22Rv1 (cell line): Measurements from ENCODE around the gene CAMTA2.

Source experiments
- H3K27ac ChIP-seq: fragments of 450-650 bp; 2 replicates; pipeline ENCODE4 v1.5.1; 2017
- CTCF ChIP-seq: fragments of 450-650 bp; IDR thresholded peaks from 2 replicates; pipeline ENCODE4 v1.5.1; 2017; ENCODE audit warnings: mild to moderate bottlenecking
- ZFX ChIP-seq: fragments of 450-650 bp; IDR thresholded peaks from 2 replicates; pipeline ENCODE4 v1.6.1; 2017; ENCODE audit warnings: antibody characterized with exemption, borderline replicate concordance

CAMTA2 gene

DNA sequence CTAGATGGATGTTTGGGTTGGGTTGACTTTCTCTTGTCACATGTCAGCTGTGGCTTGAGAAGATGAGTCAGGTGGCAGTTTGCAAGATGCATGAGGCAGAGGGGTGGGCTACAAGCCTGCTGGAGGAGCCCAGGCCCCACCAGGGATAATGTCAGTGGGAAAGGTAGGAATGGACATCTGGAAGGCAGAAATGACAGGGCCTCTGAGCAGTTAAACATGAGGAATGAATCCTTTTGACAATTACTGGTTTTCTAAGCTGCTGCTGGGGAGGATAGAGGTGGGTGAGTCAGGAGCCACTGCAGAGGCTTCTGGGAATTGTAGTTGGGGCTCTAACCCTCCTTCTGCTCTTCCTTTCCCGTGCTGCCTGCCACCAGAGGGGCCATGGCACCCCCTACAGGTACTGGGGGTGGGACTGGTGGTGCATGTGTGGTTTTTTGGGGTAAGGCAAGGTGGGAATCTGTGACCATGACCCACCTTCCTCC lies 32.0 kb upstream of the CAMTA2 start:
- no peak overlapping the region for H3K27ac ChIP-seq
- no peak for TF ChIP-seq CTCF
- no peak for TF ChIP-seq ZFX

DNA sequence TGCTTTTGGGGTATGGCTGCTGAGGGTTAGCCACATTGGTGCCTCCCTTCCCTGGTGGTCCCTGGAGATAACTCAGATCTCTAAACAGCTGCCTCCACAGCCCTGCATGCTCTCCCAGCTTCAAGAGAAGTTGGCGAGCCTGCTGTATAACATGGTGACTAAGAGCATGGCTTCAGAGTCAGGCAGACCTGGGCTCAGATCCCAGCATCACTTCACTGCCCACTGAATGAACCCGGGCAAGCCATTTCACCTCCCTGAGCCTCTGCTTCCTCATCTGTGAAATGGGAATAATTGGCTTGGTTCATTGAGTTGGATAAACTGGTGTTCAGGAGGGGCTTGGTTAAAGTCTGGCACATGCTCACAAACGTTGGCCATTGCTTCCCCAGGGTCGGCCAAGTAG lies 26.9 kb upstream of the CAMTA2 start:
- no peak for TF ChIP-seq CTCF
- no peak for TF ChIP-seq ZFX
- H3K27ac ChIP-seq: no peak overlapping the region

DNA sequence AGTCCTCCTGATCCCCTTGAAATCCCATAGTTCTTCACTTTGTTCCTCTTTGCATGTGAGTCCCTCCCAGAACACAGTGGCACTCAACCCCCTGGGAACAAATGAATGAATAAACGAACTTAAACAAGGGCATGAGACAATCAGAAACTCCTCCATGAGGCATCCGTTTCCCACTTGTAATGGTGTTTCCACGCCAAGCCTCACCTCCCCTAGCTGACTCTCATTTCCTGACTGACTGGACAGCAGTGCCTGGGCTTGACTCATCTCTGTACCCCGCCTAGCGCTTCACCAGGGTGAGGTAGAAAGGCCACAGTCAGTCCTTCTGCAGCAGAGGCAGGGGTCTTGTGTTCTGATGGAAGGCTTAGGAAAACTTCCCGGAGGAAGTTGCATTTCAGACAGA lies 24.5 kb upstream of the CAMTA2 start:
- H3K27ac ChIP-seq: no peak overlapping the region
- TF ChIP-seq CTCF (no peak), ZFX (no peak)

GRCh38 chr17:5003214-5003867 lies 15.9 kb upstream of the CAMTA2 start:
- TF ChIP-seq CTCF (no peak), ZFX (no peak)
- no peak overlapping the region for H3K27ac ChIP-seq

GRCh38 chr17:5002121-5002788 lies 14.8 kb upstream of the CAMTA2 start:
- TF ChIP-seq CTCF: no peak
- TF ChIP-seq ZFX: no peak
- no peak overlapping the region for H3K27ac ChIP-seq

DNA sequence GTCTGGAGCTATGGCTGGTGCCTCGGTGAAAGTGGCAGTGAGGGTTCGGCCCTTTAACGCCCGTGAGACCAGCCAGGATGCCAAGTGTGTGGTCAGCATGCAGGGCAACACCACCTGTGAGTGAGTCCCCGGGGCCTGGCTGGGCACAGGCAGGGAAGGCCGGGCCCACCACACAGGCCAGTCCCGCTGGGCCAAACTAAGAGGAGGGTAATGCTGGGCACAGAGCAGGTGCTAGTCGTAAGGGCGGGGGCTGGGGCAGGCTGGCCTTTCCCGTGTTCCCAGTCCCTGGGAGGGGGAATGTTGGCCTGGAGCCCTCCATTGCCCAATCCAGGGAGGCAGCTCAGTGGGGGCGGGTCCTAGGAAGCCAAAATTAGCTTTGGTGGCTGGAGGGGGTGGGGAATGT lies 12.8 kb upstream of the CAMTA2 start:
- TF ChIP-seq ZFX: no peak
- TF ChIP-seq CTCF: no peak
- peak overlapping the region; percentile 79; the same call in 1 of the 2 replicates for H3K27ac ChIP-seq

DNA sequence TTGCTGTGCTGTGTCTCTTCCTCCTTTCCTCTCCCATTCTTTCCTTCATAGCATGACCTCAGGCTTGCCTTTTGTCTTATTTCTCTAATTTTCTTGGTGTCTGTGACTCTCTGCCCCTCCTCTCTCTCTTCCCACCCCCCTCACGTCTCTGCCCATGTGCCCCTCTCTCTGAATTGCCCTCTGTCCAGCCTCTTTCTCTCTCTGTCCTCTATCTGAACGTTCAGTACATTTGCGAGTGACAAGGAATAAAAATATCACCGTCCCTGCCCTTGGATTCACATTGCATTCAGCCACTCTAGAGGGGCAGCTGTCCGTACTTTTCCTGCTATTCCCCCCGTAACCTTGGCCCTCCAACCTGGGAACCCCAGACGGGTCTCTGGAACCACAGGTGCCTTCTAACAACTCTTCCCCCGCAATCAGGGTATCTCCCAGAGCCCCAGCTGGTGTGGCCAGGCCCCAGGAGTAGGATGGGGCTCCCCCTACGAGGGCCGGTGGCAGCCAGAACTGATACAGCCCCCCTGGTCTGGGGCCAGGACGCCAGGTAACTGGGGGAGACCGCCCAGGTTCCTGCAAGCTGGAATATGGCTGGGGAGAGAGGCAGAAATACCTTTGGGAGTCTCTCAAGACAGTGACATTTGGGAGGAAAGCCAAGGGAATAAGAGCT lies 12.1 kb upstream of the CAMTA2 start:
- TF ChIP-seq ZFX (no peak), CTCF (no peak)
- H3K27ac ChIP-seq: peak overlapping the region; percentile 79
